Activated CD8-positive, alpha-beta T cell treated with anti-CD3 and anti-CD28 coated beads for 36 hours (primary cell): Measurements from ENCODE around the gene NAA80. TPM values are rescaled to one million over a fixed set of nuclear protein-coding genes. Genes with fewer than 3 reads are reported as not detected.

Experiments used
- ATAC-seq: fragments of 200-7000 bp; cut with Tn5 transposase; one replicate; pipeline ENCODE4 v1.10.0; 2021; ENCODE audit warnings: mild to moderate bottlenecking, moderate library complexity
- CTCF ChIA-PET: fragments of 350-600 bp; sonication (Branson Sonifier 250); formaldehyde crosslinking; loops from one replicate; lab custom pipeline; 2021; ENCODE audit warnings: antibody characterized with exemption; lab: Charles Lee
- POLR2A ChIA-PET: fragments of 350-600 bp; sonication (Branson Sonifier 250); formaldehyde crosslinking; loops from one replicate; lab custom pipeline; 2021; ENCODE audit warnings: antibody characterized with exemption; lab: Charles Lee
- DNase-seq: peaks from one replicate; pipeline ENCODE4 v3.0.0-alpha.2; 2020
- H3K27ac Mint-ChIP-seq: one replicate; pipeline ENCODE4 v1.8.0; 2021; ENCODE audit warnings: mild to moderate bottlenecking, mixed read lengths
- H3K27me3 Mint-ChIP-seq: one replicate; pipeline ENCODE4 v1.8.0; 2021; ENCODE audit warnings: mixed read lengths
- H3K36me3 Mint-ChIP-seq: one replicate; pipeline ENCODE4 v1.8.0; 2021; ENCODE audit warnings: low read depth, mixed read lengths
- H3K4me1 Mint-ChIP-seq: one replicate; pipeline ENCODE4 v1.8.0; 2021; ENCODE audit warnings: low read depth, mixed read lengths
- H3K4me3 Mint-ChIP-seq: one replicate; pipeline ENCODE4 v1.8.0; 2021; ENCODE audit warnings: mild to moderate bottlenecking, moderate library complexity, mixed read lengths
- H3K9me3 Mint-ChIP-seq: one replicate; pipeline ENCODE4 v1.8.0; 2021; ENCODE audit warnings: mixed read lengths
- CTCF ChIP-seq: fragments of 200-600 bp; IDR thresholded peaks from one replicate; pipeline ENCODE4 v1.8.0; 2022; ENCODE audit warnings: antibody characterized with exemption, mild to moderate bottlenecking
- intact Hi-C: fragments of 100-400 bp; cut with micrococcal nuclease; formaldehyde crosslinking; loops from one replicate; pipeline ENCODE4 v1.10.0; 2022
- total RNA-seq, 2 experiments: library from RNA; stranded (reverse); gene quantifications; one replicate each; pipeline ENCODE4 v1.2.3, GENCODE V29; 2021

Gene NAA80
- total RNA-seq, 2 experiments from 2014 or later = 23.2 to 23.4 TPM

- peak; percentile 99 for TF ChIP-seq CTCF
- no peaks in the 10 kb centered on the region for H3K9me3 Mint-ChIP-seq
- ChIA-PET CTCF (interaction anchor here (0.7 to 11.8 kb wide), 23 partner anchors 11 to 91 kb away, joined by 3 to 97 read pairs (median 6); partner anchors contain the start of genes CYB561D2, GNAI2, NPRL2 and RASSF1), POLR2A (interaction anchor here (0.8 to 3.1 kb wide), 7 partner anchors 9 to 65 kb away, joined by 3 to 21 read pairs (median 4); partner anchors contain the start of genes LSMEM2 and SEMA3B)
- H3K4me1 Mint-ChIP-seq = peaks cover 4% of the 10 kb centered on the region
- ATAC-seq (peak; percentile 90), DNase-seq (peak; percentile 91)
- peaks cover 23% of the 10 kb centered on the region for H3K36me3 Mint-ChIP-seq
- H3K27me3 Mint-ChIP-seq = no peaks in the 10 kb centered on the region
- intact Hi-C loops = no loop called here
- H3K4me3 Mint-ChIP-seq = peak overlapping the region; percentile 61
- H3K27ac Mint-ChIP-seq = peak overlapping the region; percentile 78
Measured at GRCh38 chr3:50260027-50260941, 38.9 kb downstream of the NAA80 start.

- Mint-ChIP-seq H3K36me3 (peaks cover 23% of the 10 kb centered on the region), H3K27ac (peak overlapping the region; percentile 78), H3K27me3 (no peaks in the 10 kb centered on the region), H3K9me3 (no peaks in the 10 kb centered on the region), H3K4me3 (peak overlapping the region; percentile 61), H3K4me1 (peaks cover 5% of the 10 kb centered on the region)
- no peak for TF ChIP-seq CTCF
- intact Hi-C loops = no loop called here
- ChIA-PET CTCF (interaction anchor here (0.8 to 11.8 kb wide), 22 partner anchors 11 to 91 kb away, joined by 3 to 97 read pairs (median 6); partner anchors contain the start of genes CYB561D2, GNAI2, IFRD2 and NPRL2), POLR2A (interaction anchor here (1.0 to 3.1 kb wide), 7 partner anchors 10 to 64 kb away, joined by 3 to 21 read pairs (median 4); partner anchors contain the start of gene SEMA3B)
- ATAC-seq = peak; percentile 18
- no peak for DNase-seq
Measured at GRCh38 chr3:50259432-50260026, 39.7 kb downstream of the NAA80 start.

GRCh38 chr3:50258979-50259378 is 40.2 kb downstream of the NAA80 start:
- no peak for DNase-seq
- no peak for TF ChIP-seq CTCF
- H3K4me1 Mint-ChIP-seq = peaks cover 5% of the 10 kb centered on the region
- no peak overlapping the region for H3K27ac Mint-ChIP-seq
- ChIA-PET POLR2A (interaction anchor here (1.0 to 3.1 kb wide), 6 partner anchors 9 to 64 kb away, joined by 3 to 21 read pairs (median 4); partner anchors contain the start of gene SEMA3B), CTCF (interaction anchor here (0.6 to 11.8 kb wide), 13 partner anchors 10 to 692 kb away, joined by 3 to 97 read pairs (median 8); partner anchors contain the start of genes IFRD2 and SEMA3B)
- intact Hi-C loops = no loop called here
- no peak overlapping the region for H3K4me3 Mint-ChIP-seq
- peaks cover 23% of the 10 kb centered on the region for H3K36me3 Mint-ChIP-seq
- no peak for ATAC-seq
- no peaks in the 10 kb centered on the region for H3K9me3 Mint-ChIP-seq
- H3K27me3 Mint-ChIP-seq = no peaks in the 10 kb centered on the region

GRCh38 chr3:50258029-50258680 is 41.0 kb downstream of the NAA80 start:
- ChIA-PET CTCF (interaction anchor here (3.5 to 11.8 kb wide), 3 partner anchors 9 to 30 kb away, joined by 18 to 97 read pairs (median 94); partner anchors contain the start of gene SEMA3B), POLR2A (interaction anchor here (1.0 to 3.1 kb wide), 3 partner anchors 8 to 14 kb away, joined by 3 to 21 read pairs (median 4); no protein-coding TSS in a partner anchor)
- Mint-ChIP-seq H3K4me1 (peaks cover 5% of the 10 kb centered on the region), H3K27me3 (no peaks in the 10 kb centered on the region), H3K36me3 (peaks cover 27% of the 10 kb centered on the region), H3K4me3 (no peak overlapping the region), H3K9me3 (no peaks in the 10 kb centered on the region), H3K27ac (no peak overlapping the region)
- ATAC-seq (no peak), DNase-seq (no peak)
- intact Hi-C loops = no loop called here
- TF ChIP-seq CTCF = no peak
